Liver (tissue), 3 donors: Measurements from ENCODE around the gene PRR23E.

Experiments used
- EGR1 ChIP-seq, 2 donors: IDR thresholded peaks; 2 replicates each; pipeline ENCODE4 v1.6.1; 2016 to 2018; ENCODE audit warnings: antibody characterized with exemption in 2 of 2, low read depth in 2 of 2
- GABPA ChIP-seq, 2 donors: IDR thresholded peaks in 1 of 2; conservative IDR thresholded peaks in 1 of 2; 2 replicates each; pipeline ENCODE4 v1.6.1; 2016; ENCODE audit warnings: antibody characterized with exemption in 2 of 2, mild to moderate bottlenecking in 1 of 2, moderate library complexity in 1 of 2
- JUND ChIP-seq, 2 donors: IDR thresholded peaks; 2 replicates each; pipeline ENCODE4 v1.6.1; 2016; ENCODE audit warnings: antibody characterized with exemption in 2 of 2
- NR2F2 ChIP-seq: IDR thresholded peaks from 2 replicates; pipeline ENCODE4 v1.6.1; 2016; ENCODE audit warnings: antibody characterized with exemption
- RAD21 ChIP-seq, 2 donors: IDR thresholded peaks; 2 replicates each; pipeline ENCODE4 v1.6.1; 2016; ENCODE audit warnings: antibody characterized with exemption in 2 of 2, mild to moderate bottlenecking in 2 of 2
- RXRA ChIP-seq, 2 donors: IDR thresholded peaks; 2 replicates each; pipeline ENCODE4 v1.6.1; 2017 to 2018; ENCODE audit warnings: antibody characterized with exemption in 2 of 2, mild to moderate bottlenecking in 1 of 2
- SP1 ChIP-seq: IDR thresholded peaks from 2 replicates; pipeline ENCODE4 v1.6.1; 2018; ENCODE audit warnings: antibody characterized with exemption, mild to moderate bottlenecking
- TAF1 ChIP-seq: conservative IDR thresholded peaks from 2 replicates; pipeline ENCODE4 v1.6.1; 2016; ENCODE audit warnings: antibody characterized with exemption, mild to moderate bottlenecking
- TF ChIP-seq, protein P1 (sequence below): fragments of 150-350 bp; IDR thresholded peaks from 2 replicates; pipeline ENCODE4 v1.5.1; 2017; ENCODE audit warnings: improper control_type of control experiment, low read depth, low read length; ENCODE audit not compliant: missing input control
- TF ChIP-seq, protein P2 (sequence below): IDR thresholded peaks from 2 replicates; pipeline ENCODE4 v1.6.1; 2016; ENCODE audit warnings: antibody characterized with exemption, mild to moderate bottlenecking
- TF ChIP-seq, protein P3 (sequence below): IDR thresholded peaks from 2 replicates; pipeline ENCODE4 v1.6.1; 2016; ENCODE audit warnings: antibody characterized with exemption
- TF ChIP-seq, protein P4 (sequence below): IDR thresholded peaks from 2 replicates; pipeline ENCODE4 v1.6.1; 2016; ENCODE audit warnings: antibody characterized with exemption
- donor health status: healthy.
- donor health status: healthy.

DNA sequence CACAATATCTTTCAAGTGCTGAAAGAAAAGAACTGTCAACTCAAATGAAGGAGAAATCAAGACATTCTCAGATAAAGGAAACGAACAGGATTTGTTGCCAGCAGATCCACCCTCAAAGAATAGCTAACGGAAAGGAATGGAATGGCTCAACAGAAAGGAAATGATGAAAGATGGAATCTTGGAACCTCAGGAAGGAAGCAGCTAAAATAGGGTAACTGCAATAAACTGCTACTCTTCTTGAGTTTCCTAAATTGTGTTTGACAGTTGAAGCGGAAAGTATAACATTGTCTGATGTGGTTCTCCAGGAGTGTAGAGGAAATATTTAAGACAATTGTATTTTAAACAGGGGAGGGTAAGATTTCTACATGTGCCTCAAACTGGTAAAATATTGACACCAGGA, 22.0 kb downstream of the PRR23E start:
- TF ChIP-seq, protein P1, sequence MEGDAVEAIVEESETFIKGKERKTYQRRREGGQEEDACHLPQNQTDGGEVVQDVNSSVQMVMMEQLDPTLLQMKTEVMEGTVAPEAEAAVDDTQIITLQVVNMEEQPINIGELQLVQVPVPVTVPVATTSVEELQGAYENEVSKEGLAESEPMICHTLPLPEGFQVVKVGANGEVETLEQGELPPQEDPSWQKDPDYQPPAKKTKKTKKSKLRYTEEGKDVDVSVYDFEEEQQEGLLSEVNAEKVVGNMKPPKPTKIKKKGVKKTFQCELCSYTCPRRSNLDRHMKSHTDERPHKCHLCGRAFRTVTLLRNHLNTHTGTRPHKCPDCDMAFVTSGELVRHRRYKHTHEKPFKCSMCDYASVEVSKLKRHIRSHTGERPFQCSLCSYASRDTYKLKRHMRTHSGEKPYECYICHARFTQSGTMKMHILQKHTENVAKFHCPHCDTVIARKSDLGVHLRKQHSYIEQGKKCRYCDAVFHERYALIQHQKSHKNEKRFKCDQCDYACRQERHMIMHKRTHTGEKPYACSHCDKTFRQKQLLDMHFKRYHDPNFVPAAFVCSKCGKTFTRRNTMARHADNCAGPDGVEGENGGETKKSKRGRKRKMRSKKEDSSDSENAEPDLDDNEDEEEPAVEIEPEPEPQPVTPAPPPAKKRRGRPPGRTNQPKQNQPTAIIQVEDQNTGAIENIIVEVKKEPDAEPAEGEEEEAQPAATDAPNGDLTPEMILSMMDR: no peak
- TF ChIP-seq EGR1 (IDR thresholded peaks at IDR 0.05; ENCODE audit: low read depth in 2 of 2): no peak
- TF ChIP-seq, protein P2, sequence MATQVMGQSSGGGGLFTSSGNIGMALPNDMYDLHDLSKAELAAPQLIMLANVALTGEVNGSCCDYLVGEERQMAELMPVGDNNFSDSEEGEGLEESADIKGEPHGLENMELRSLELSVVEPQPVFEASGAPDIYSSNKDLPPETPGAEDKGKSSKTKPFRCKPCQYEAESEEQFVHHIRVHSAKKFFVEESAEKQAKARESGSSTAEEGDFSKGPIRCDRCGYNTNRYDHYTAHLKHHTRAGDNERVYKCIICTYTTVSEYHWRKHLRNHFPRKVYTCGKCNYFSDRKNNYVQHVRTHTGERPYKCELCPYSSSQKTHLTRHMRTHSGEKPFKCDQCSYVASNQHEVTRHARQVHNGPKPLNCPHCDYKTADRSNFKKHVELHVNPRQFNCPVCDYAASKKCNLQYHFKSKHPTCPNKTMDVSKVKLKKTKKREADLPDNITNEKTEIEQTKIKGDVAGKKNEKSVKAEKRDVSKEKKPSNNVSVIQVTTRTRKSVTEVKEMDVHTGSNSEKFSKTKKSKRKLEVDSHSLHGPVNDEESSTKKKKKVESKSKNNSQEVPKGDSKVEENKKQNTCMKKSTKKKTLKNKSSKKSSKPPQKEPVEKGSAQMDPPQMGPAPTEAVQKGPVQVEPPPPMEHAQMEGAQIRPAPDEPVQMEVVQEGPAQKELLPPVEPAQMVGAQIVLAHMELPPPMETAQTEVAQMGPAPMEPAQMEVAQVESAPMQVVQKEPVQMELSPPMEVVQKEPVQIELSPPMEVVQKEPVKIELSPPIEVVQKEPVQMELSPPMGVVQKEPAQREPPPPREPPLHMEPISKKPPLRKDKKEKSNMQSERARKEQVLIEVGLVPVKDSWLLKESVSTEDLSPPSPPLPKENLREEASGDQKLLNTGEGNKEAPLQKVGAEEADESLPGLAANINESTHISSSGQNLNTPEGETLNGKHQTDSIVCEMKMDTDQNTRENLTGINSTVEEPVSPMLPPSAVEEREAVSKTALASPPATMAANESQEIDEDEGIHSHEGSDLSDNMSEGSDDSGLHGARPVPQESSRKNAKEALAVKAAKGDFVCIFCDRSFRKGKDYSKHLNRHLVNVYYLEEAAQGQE: no peak
- TF ChIP-seq TAF1: no peak
- TF ChIP-seq GABPA (IDR thresholded peaks at IDR 0.05 in 1 of 2, conservative IDR thresholded peaks at IDR 0.05 in 1 of 2): no peak
- no peak for TF ChIP-seq JUND (IDR thresholded peaks at IDR 0.05)
- TF ChIP-seq NR2F2: no peak
- TF ChIP-seq RXRA (IDR thresholded peaks at IDR 0.05): no peak
- TF ChIP-seq RAD21 (IDR thresholded peaks at IDR 0.05): no peak
- TF ChIP-seq, protein P3, sequence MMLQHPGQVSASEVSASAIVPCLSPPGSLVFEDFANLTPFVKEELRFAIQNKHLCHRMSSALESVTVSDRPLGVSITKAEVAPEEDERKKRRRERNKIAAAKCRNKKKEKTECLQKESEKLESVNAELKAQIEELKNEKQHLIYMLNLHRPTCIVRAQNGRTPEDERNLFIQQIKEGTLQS: no peak
- TF ChIP-seq SP1: no peak
- TF ChIP-seq, protein P4, sequence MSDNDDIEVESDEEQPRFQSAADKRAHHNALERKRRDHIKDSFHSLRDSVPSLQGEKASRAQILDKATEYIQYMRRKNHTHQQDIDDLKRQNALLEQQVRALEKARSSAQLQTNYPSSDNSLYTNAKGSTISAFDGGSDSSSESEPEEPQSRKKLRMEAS: no peak
